Muscle layer of duodenum (tissue), 2 donors: ENCODE results near the gene PPFIBP1.

Source experiments
- H3K27ac ChIP-seq: one replicate; pipeline ENCODE4 v1.7.0; 2013; ENCODE audit warnings: mild to moderate bottlenecking, low read length
- H3K27me3 ChIP-seq: one replicate; pipeline ENCODE4 v1.7.0; 2013; ENCODE audit warnings: low read depth, mild to moderate bottlenecking, control low read depth, low read length
- H3K36me3 ChIP-seq, 2 donors: one replicate each; pipeline ENCODE4 v1.7.0; 2013; ENCODE audit warnings: low read length in 2 of 2, control low read depth in 1 of 2, mild to moderate bottlenecking in 1 of 2; ENCODE audit not compliant: insufficient read depth in 2 of 2, control insufficient read depth in 1 of 2
- H3K4me1 ChIP-seq, 2 donors: one replicate each; pipeline ENCODE4 v1.7.0; 2013; ENCODE audit warnings: low read length in 2 of 2, mild to moderate bottlenecking in 2 of 2, control low read depth in 1 of 2, moderate library complexity in 1 of 2; ENCODE audit not compliant: insufficient read depth in 2 of 2, control insufficient read depth in 1 of 2
- H3K4me3 ChIP-seq, 2 donors: one replicate each; pipeline ENCODE4 v1.7.0; 2013; ENCODE audit warnings: low read length in 2 of 2, low read depth in 1 of 2, mild to moderate bottlenecking in 1 of 2
- H3K9me3 ChIP-seq, 2 donors: one replicate each; pipeline ENCODE4 v1.7.0; 2013; ENCODE audit warnings: low read length in 2 of 2, control low read depth in 1 of 2, mild to moderate bottlenecking in 1 of 2; ENCODE audit not compliant: control insufficient read depth in 1 of 2
- donor health status: healthy.

The PPFIBP1 gene

GRCh38 chr12:27513155-27513824 is 10.7 kb upstream of the PPFIBP1 start:
- no peak overlapping the region for H3K4me3 ChIP-seq
- no peak overlapping the region for H3K27ac ChIP-seq

GRCh38 chr12:27515671-27516070 is 8.3 kb upstream of the PPFIBP1 start:
- Histone ChIP-seq H3K4me3 (no peak overlapping the region), H3K4me1 (peaks cover 0 to 12% of the 10 kb centered on the region in 2 donors), H3K27ac (no peak overlapping the region), H3K36me3 (no peaks in the 10 kb centered on the region), H3K27me3 (no peaks in the 10 kb centered on the region), H3K9me3 (no peaks in the 10 kb centered on the region)

More at GRCh38 chr12:27513155-27513824, 10.7 kb upstream of the PPFIBP1 start:
- Histone ChIP-seq H3K4me1 (peaks cover 0 to 11% of the 10 kb centered on the region in 2 donors), H3K36me3 (no peaks in the 10 kb centered on the region), H3K9me3 (no peaks in the 10 kb centered on the region), H3K27me3 (no peaks in the 10 kb centered on the region)

- Histone ChIP-seq H3K4me1 (peaks cover 0 to 10% of the 10 kb centered on the region in 2 donors), H3K27me3 (no peaks in the 10 kb centered on the region), H3K36me3 (no peaks in the 10 kb centered on the region), H3K4me3 (no peak overlapping the region), H3K9me3 (no peaks in the 10 kb centered on the region), H3K27ac (no peak overlapping the region)
Observed at GRCh38 chr12:27516625-27517024, 7.4 kb upstream of the PPFIBP1 start.

- Histone ChIP-seq H3K9me3 (no peaks in the 10 kb centered on the region), H3K27ac (no peak overlapping the region), H3K36me3 (no peaks in the 10 kb centered on the region), H3K4me1 (peaks cover 0 to 10% of the 10 kb centered on the region in 2 donors), H3K27me3 (no peaks in the 10 kb centered on the region), H3K4me3 (no peak overlapping the region)
Observed at GRCh38 chr12:27517546-27517945, 6.5 kb upstream of the PPFIBP1 start.

GRCh38 chr12:27517961-27518665 is 5.9 kb upstream of the PPFIBP1 start:
- no peaks in the 10 kb centered on the region for H3K27me3 ChIP-seq
- no peaks in the 10 kb centered on the region for H3K36me3 ChIP-seq
- H3K27ac ChIP-seq, result no peak overlapping the region
- no peaks in the 10 kb centered on the region for H3K9me3 ChIP-seq
- H3K4me1 ChIP-seq, result peaks cover 0 to 10% of the 10 kb centered on the region in 2 donors
- H3K4me3 ChIP-seq, result no peak overlapping the region

- H3K4me3 ChIP-seq, result no peak overlapping the region
- no peaks in the 10 kb centered on the region for H3K27me3 ChIP-seq
- no peaks in the 10 kb centered on the region for H3K9me3 ChIP-seq
- no peak overlapping the region for H3K27ac ChIP-seq
- H3K4me1 ChIP-seq, result peaks cover 0 to 14% of the 10 kb centered on the region in 2 donors
- no peaks in the 10 kb centered on the region for H3K36me3 ChIP-seq
Observed at GRCh38 chr12:27521066-27521465, 2.9 kb upstream of the PPFIBP1 start.

- H3K9me3 ChIP-seq, result no peaks in the 10 kb centered on the region
- no peak overlapping the region for H3K4me3 ChIP-seq
- H3K4me1 ChIP-seq, result peaks cover 0 to 15% of the 10 kb centered on the region in 2 donors
- no peaks in the 10 kb centered on the region for H3K27me3 ChIP-seq
- H3K27ac ChIP-seq, result no peak overlapping the region
- no peaks in the 10 kb centered on the region for H3K36me3 ChIP-seq
Observed at GRCh38 chr12:27521981-27522380, 2.0 kb upstream of the PPFIBP1 start.

GRCh38 chr12:27523305-27523641 is 733 bp upstream of the PPFIBP1 start:
- Histone ChIP-seq H3K4me1 (peaks cover 0 to 11% of the 10 kb centered on the region in 2 donors), H3K36me3 (no peaks in the 10 kb centered on the region), H3K27me3 (no peaks in the 10 kb centered on the region), H3K27ac (peak overlapping the region; percentile 96), H3K4me3 (peak overlapping the region; percentile 72 to 94), H3K9me3 (no peaks in the 10 kb centered on the region)

- Histone ChIP-seq H3K27me3 (no peaks in the 10 kb centered on the region), H3K9me3 (no peaks in the 10 kb centered on the region), H3K4me1 (peaks cover 0 to 10% of the 10 kb centered on the region in 2 donors), H3K27ac (peak overlapping the region; percentile 96), H3K36me3 (no peaks in the 10 kb centered on the region), H3K4me3 (peak overlapping the region; percentile 72 to 94)
Observed at GRCh38 chr12:27524494-27524835, 459 bp downstream of the PPFIBP1 start.

GRCh38 chr12:27524839-27525753 is 1.1 kb downstream of the PPFIBP1 start:
- H3K4me3 ChIP-seq, result peak overlapping the region; percentile 72 to 94
- H3K4me1 ChIP-seq, result peaks cover 0 to 10% of the 10 kb centered on the region in 2 donors
- no peaks in the 10 kb centered on the region for H3K36me3 ChIP-seq
- H3K9me3 ChIP-seq, result no peaks in the 10 kb centered on the region
- H3K27ac ChIP-seq, result peak overlapping the region; percentile 96
- no peaks in the 10 kb centered on the region for H3K27me3 ChIP-seq

- no peak overlapping the region for H3K27ac ChIP-seq
- peaks cover 4 to 18% of the 10 kb centered on the region in 2 donors for H3K4me1 ChIP-seq
- H3K27me3 ChIP-seq, result no peaks in the 10 kb centered on the region
- no peaks in the 10 kb centered on the region for H3K36me3 ChIP-seq
- H3K9me3 ChIP-seq, result no peaks in the 10 kb centered on the region
- H3K4me3 ChIP-seq, result no peak overlapping the region
Observed at GRCh38 chr12:27527512-27527911, 3.5 kb downstream of the PPFIBP1 start.
